HG02970 (cell line): ENCODE data around the gene EPHB2.
"Not testable (repeated sequence)": the region's sequence is repeated elsewhere in the genome, so short reads cannot be mapped to it uniquely, and the experiment has no call there.

Experiments used
- ATAC-seq: cut with Tn5 transposase; IDR thresholded peaks from one replicate; pipeline ENCODE4 v1.9.1; 2021; ENCODE audit warnings: mild to moderate bottlenecking, moderate library complexity, moderate number of reproducible peaks; ENCODE audit not compliant: unreplicated experiment, low FRiP score

The EPHB2 gene

DNA sequence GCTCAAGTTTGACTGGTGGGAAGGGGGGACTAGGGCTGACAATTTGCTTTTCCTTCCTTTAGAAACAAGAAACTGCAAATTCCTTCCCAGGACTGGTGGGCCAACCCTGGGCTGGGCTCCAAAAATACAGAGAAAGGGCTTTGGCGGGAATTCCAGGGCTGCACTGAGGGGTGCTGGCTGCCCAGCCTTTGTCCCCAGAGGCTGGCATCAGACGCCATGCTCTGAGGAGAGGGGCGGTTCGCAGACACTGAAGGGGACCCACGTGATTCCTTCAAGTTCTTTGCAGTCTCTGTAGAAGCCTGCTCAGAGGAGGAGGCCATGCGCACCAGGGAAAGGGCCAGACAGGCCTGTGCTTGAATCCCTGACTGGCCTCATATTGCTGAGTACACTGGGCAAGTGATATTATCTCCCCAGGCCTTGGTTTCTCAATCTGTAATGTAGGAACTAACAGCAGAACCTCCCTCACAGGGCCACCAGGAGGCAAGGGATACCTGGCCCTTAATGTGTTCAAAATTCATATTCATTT lies 119.5 kb downstream of the EPHB2 start:
- ATAC-seq, result no peak

DNA sequence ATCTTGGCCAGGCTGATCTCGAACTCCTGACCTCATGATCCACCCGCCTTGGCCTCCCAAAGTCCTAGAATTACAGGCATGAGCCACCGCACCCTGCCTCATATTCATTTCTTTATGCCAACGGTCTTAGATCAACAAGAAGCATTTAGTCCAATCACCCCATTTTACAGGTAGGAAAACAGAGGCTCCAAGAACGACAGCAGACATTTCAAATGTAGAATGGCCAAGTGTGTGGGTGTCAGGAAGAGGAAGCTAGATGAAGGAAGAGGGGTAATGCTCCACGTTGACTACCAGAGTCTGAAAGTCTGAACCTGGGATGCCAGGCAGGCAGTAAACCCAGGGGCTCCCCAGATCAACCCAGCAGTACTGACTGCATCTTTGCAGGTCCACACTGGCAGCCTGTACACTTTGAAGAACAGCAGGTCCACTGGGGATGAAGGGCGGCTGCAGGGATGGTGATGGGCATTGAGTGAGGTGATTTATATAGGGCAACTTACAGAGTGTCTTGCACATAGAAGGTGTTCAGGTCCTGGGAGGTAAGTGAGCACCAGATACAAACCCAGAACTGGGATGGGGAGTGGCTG lies 120.2 kb downstream of the EPHB2 start:
- no peak for ATAC-seq

DNA sequence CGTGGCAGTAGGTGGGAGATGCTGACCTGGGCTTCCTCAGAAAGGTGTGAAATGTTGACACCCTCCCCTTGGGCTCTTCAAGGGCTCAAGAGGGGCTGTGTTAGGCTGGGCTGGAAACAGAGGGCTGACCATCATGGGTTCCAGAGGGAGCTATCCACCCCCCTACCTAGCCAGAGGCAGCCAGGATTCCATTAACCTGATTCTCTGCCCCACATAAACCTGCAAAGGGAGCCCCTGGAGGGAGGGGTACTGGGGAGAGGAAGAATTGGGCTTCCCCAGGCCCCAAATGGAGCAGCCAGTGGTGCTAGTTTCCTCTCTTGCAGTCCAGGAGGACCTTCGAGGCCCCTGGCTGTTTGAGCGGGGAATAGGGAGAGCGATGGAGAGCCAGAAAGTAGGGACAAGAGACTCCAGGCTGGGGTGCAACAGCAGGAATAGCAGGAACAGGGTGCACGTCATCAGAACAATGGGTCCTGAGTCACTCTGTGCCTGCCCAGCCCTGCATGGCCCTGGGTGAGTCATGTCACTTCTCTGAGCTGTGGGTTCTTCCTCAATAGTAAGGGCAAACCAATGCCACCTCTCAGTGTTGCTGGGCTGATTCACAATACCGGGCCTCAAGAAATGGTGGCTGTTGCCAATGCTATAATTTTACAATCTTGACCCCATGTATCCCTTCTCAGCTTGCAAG lies 121.2 kb downstream of the EPHB2 start:
- no peak for ATAC-seq

DNA sequence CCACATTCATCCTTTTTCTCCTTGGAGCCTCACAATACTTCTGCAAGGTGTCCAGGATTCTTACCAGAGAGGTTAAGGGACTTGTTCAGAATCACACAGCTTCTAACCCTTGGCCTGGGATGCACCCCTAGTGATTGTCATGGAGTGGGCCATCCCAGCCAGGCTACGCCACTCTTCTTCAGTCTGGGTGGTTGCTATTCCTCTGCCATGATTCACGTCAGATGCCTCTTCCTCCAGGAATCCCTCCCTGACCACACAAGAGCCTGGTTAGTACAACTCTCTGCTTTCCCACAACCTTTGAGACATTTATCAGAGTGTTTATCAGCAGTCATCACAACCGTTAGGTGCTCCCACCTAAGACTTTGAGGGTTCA lies 121.8 kb downstream of the EPHB2 start:
- no peak for ATAC-seq

DNA sequence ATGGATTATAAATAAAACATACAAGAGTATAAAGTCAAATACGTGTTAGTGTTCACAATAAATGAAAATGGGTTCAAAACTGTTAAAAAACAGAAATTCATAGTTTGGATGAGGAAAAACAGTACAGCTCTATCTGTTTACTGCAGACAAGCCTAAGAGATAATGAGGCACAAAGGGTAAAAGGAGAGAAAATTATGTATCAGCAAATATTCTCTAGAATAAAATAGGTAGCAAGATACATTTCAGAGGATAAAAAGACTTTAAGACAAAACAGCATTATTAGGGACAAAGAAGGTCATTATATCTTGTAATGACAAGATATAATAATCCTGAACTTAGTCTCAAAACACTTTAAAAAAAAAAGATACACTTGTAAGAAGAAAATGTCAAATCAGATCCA lies 123.1 kb downstream of the EPHB2 start:
- no peak for ATAC-seq

DNA sequence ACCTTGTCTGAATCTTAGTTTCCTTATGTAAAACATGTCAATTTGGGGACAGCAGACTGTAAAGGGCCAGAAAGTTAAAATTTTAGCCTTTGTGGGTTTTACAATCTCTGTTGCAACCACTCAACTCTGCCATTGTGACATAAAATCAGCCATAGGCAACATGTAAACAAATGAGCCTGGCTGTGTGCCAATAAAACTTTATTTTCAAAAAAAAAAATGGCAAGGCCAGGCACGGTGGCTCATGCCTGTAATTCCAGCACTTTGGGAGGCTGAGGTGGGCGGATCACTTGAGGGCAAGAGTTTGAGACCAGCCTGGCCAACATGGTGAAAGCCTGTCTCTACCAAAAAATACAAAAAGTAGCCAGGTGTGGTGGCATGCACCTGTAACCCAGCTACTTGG lies 123.8 kb downstream of the EPHB2 start:
- not testable (repeated sequence) for ATAC-seq

DNA sequence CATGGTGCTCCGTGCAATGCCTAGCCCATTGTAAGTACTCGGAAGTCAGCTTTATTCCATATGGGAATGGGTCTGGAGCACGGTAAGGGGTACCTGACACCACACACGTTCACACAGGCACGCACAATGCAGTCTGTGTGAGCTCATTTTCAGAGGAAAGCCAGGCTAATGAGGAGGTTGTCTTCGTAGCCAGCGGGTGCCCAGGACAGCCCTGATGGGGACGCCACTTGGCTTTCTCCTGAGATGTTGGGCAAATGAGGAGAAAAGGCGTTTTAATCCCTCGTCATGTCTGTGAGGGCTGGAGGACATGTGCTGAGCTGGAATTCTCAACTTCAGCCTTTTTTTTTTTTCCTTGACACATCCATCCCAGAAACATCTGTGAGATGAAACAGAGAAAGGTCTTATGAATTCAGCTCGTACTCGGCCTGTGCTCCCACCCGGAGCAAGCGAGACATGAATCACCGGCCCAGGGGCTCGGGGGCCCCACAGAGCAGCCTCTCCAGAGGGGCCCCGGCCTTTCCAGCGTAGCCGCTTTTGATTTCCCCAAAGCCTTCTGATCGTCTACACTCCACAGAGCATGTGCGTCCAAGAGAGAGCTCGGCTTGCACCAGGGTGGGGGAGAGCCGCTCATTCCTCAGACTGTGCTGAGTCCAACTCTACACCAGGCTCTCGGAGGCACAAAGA lies 125.1 kb downstream of the EPHB2 start:
- no peak for ATAC-seq

DNA sequence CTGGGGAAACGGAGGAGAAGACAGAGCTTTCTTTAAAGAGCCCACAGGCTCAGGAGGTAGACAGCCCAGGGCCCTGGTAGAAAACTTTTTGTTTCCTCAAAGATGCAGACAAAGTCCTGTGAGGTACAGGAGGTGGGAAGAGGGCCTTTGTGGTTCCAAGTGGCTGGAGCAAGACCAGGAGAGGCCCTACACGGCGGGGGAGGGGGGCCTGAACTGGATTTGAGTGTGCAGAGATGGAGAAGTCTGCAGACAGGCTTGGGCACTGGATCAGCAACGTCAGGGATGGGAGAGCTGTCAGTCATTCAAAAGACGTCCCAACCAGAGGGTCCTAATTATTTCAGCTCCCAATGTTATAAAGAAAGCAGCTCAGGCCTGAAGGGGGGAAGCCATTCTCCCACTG lies 126.2 kb downstream of the EPHB2 start:
- no peak for ATAC-seq

DNA sequence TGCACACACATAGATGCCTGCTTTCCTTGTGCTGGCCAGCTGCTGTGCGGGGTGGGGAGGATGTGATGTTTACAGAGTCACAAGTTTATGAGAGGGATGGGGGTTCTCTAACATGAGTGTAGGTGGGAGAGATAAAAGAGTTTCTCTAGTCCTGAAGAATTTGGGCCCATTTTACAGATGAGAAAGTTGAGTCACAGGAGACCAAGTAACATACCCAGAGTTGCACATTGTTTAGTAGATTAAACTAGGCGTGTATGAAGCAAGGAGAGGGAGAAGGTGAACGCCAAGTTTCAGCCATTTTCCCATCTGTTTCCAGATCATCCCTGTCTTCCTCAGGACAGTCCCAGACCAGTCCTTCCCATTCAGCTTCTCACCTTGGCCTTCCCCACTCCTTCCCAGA lies 126.7 kb downstream of the EPHB2 start:
- ATAC-seq, result no peak

DNA sequence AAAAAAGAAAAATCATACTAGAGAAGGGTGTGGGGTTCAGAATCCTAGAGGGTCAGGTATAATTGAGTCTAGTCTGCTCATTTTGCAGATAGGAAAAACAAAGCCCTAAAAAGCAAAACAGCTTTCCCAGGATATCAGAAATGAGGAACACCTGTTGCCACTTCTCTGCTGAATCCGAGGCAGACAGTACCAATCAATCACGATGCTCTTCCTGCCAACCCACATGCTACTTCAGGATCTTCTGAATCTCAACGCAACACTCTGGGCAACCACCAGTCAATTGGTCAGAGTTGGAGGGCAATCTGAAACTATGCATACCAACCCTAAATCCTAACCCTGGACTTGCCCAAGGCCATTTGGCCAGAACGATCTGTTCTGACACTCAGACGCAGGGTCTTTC lies 128.3 kb downstream of the EPHB2 start:
- no peak for ATAC-seq

DNA sequence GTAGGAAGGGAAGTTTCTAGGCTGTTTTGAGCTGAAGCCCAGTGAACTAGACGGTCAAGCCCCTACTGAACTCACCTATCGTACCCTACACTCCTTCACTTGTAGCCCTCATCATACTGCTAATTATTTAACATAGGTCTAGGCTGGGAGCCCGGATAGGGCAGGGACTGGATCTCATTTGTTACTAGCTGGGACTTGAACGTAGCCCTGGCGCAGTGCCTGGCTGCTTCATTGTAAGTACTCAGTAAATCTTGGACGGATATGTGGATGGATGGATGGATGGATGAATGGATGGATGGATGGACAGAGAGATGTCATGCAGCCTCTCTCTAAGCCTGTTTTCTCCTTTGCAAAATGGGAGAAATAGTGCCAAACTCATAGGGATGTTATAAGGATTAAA lies 129.2 kb downstream of the EPHB2 start:
- ATAC-seq, result no peak

DNA sequence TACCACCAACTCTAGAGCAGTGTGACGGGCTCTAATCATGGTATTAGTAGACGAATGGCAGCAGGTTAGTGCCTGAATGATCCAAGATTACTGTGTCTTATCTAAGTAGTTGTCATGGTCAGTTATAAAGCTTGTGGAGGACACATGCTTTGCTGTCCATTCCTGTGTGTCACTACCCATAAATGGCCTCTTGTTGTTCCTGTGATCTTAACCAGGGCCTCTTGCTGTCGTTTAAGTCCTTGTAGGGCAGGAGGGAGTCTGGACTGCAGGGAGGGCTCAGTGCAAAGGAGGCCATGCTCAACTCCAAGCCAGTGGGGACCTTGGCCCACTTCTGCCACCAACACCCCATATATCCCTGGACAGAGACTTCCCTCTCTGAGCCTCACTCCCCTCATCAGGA lies 130.5 kb downstream of the EPHB2 start:
- ATAC-seq, result no peak

DNA sequence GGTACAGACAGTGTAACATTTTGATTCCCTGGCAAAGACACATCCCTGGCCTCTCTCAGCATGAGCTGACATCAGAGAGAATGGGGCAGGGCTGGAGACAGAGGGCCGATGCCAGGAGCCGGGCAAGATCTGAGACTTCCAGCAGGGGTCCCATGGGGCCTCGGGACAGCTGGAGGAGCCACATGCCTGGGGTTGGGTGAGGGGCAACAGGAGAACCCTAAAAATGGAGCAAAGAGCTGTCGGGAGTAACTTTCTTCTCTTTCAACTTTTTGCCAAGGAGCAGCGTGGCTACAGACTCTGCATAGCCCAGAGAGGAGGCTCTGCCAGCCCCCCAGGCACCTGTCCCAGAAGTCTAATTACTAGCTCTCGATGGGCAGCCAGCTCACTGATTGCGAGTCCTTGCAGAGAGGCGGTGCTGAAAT lies 131.2 kb downstream of the EPHB2 start:
- no peak for ATAC-seq

DNA sequence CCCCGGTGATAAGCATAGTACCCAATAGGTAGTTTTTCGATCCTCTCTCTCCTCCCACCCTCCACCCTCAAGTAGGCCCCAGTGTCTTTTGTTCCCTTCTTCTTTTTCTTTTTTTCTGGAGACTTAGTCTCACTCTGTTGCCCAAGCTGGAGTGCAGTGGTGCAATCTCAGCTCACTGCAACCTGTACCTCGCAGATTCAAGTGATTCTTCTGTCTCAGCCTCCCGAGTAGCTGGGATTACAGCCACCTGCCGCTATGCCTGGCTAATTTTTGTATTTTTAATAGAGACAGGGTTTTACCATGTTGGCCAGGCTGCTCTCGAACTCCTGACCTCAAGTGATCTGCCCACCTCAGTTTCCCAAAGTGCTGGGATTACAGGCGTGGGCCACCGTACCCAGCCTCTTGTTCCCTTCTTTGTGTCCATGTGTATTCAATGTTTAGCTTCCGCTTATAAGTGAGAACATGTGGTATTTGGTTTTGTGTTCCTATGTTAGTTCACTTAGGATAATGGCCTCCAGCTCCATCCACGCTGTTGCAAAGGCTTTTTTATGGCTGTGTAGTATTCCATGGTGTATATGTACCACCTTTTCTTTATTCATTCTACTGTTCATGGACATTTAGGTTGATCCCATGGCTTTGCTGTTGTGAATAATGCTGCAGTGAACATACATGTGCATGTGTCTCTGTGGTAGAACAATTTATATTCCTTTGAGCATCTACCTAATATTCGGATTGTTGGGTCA lies 133.0 kb downstream of the EPHB2 start:
- ATAC-seq, result not testable (repeated sequence)

DNA sequence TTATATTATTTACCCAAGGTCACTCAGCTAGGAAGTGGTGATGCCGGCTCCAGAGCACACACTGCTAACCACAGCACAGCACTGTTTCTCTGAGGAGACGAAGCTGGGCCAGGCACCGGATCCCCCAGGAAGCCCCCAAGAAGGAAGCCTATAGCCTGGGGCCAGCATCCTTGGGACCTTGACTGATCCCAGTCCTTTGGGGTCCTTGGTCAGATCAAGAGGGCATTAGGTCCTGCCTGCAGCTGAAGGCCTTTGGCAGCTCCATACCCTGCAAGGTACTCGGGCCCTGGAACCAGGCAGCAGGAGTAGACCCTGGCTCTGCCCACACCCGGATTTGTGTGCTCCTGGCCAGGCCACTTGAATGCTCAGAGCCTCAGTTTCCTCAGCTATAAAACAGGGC lies 134.0 kb downstream of the EPHB2 start:
- ATAC-seq, result no peak

DNA sequence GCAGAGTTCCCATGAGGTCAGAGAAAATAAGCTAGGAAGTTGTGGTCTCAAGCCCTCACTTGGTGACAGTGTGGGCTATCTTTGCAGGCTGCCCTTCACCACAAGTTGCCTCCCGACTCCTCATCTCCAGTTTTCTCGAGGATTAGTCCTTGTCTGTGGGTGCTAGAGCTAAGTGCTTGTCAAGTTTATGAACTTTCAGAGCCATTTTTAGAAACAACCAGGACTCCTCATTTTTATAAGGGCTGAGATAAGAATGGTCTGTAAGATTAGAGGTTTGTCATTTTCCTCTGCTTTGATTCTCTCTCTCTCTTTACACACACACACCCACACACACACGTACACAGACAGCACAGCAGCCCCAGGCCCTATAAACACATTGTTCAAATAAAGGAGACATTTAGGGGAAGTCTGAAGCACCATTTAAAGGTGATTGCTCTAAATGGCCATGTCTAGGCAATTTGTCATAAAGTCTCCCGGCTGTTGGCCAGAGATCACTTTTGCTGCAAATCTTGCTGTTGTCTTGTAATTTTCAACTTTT lies 134.8 kb downstream of the EPHB2 start:
- ATAC-seq, result no peak

DNA sequence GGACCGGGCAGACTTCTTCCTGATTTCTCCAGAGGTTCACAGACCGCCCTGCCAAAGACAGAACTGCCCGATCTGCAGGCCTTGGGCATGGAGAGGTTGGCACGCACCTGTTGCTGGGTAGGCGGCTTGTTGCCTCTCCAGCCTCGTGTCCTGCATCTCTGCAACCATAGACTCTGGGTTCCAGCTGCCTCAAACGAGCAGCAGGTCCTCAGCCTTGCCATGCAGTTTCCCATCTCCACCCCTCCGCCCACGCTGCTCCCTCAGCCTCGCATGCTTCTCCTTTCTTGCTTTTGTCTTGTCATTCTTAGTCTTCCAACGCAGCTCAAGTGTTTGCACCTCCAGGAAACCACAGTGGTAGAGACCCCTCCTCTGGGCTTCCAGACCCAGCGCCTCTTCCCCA lies 135.8 kb downstream of the EPHB2 start:
- no peak for ATAC-seq

DNA sequence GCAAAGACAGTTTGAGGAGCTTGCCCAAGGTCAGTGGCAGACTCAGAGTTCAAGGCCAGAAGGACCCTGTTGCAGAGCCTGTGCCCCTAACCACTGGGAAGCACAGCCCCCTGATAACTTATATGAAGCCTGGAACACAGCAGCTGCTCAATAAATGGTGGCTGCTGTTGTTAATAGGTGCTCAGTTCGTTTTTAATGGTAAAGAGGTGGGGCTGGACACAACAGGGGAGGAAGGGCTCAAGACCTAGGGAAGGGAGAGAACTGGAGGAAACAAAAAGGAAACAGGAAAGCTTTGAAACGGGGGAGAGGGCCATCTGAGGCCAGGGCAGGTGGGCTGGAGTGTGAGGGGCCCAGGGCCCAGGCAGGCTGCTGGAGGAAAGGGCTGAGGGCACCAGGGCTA lies 136.6 kb downstream of the EPHB2 start:
- ATAC-seq, result no peak

DNA sequence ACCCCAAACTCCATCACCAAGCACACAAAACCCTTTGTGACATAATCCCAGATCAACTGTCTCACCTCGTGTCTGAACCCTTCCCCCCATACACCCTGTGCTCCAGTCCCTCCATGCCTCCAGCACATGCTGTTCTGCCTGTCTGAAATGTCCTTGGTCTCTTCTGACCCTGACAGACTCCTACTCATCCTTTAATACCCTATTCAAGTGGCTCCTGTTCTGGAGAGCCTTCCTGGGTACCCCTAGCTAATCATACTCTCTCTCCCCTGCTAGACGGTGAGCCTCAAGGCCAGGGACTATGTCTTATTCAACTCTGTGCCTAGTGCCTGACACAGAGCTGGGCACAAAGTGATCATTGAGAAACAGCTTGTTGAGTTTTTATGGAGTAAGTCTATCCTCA lies 137.1 kb downstream of the EPHB2 start:
- ATAC-seq, result no peak

DNA sequence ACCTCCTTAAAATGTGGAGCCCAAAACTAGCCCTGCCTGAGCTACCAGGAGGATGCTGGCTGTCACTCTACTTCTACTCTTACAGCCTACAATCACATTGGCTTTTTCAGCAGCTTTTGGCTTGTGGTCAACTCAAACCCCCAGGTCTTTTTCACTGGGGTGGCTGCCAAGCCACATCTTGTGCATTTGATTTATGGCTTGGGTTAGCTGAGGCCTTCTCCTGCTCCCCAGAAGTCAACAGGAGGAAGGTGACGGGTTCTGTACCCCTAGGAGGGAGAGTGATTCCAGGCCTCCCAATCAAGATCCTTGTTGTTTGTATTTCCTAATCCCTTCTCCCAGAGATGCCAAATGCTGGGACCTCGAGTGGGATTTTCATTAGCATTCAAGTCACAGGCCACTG lies 137.8 kb downstream of the EPHB2 start:
- no peak for ATAC-seq

DNA sequence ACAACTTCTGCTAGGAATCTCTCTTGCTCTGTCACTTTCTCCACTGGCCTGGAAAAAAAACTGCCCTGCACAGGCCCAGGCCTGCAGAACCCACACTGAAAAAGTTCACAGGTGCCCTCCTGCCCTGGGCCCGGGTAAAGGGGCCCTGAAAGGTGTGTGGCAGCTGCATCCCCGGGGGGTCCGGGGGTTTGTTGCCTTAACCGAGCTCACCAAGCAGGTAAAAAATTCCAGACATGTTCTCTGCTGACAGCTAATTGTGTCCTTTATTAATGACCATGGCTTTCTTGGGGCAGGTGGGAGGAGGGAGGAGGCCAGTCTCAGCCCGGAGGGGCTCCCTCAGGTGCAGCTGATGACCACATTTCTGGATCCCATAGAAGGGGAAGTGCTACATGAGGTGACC lies 139.1 kb downstream of the EPHB2 start:
- no peak for ATAC-seq
